ENCODE measurements around the gene ZSCAN12. TPM values are rescaled to one million over a fixed set of nuclear protein-coding genes. Genes with fewer than 3 reads are reported as not detected.

The ZSCAN12 gene
- total and polyA plus RNA-seq, 2 experiments from 2014 or later, result 7.0 to 12.0 TPM

GRCh38 chr6:28378644-28379043 is 20.9 kb downstream of the ZSCAN12 start:
- DNase-seq (ENCODE audit: low read depth in 1 of 2, low spot score in 1 of 2), result no peak
- TF ChIP-seq CTCF (IDR thresholded peaks at IDR 0.05; ENCODE audit: low read depth, low read length), result no peak
- Histone ChIP-seq H3K4me1 (ENCODE audit: low read depth) (no peaks in the 10 kb centered on the region), H3K9me3 (ENCODE audit: low read depth) (no peaks in the 10 kb centered on the region), H3K27ac (no peak overlapping the region), H3K36me3 (peaks cover 20% of the 10 kb centered on the region), H3K27me3 (no peaks in the 10 kb centered on the region), H3K4me3 (no peak overlapping the region)

- Histone ChIP-seq H3K36me3 (peaks cover 20% of the 10 kb centered on the region), H3K4me3 (no peak overlapping the region), H3K27ac (no peak overlapping the region), H3K27me3 (no peaks in the 10 kb centered on the region), H3K4me1 (ENCODE audit: low read depth) (no peaks in the 10 kb centered on the region), H3K9me3 (ENCODE audit: low read depth) (no peaks in the 10 kb centered on the region)
- no peak for DNase-seq (ENCODE audit: low read depth in 1 of 2, low spot score in 1 of 2)
- TF ChIP-seq CTCF (IDR thresholded peaks at IDR 0.05; ENCODE audit: low read depth, low read length), result no peak
Measured at GRCh38 chr6:28377879-28378278, 21.7 kb downstream of the ZSCAN12 start.

GRCh38 chr6:28373925-28374324 is 25.6 kb downstream of the ZSCAN12 start:
- no peak overlapping the region for H3K27ac ChIP-seq
- DNase-seq (ENCODE audit: low read depth in 1 of 2, low spot score in 1 of 2), result no peak
- no peaks in the 10 kb centered on the region for H3K4me1 ChIP-seq (ENCODE audit: low read depth)
- peaks cover 9% of the 10 kb centered on the region for H3K36me3 ChIP-seq
- H3K4me3 ChIP-seq, result no peak overlapping the region
- no peaks in the 10 kb centered on the region for H3K9me3 ChIP-seq (ENCODE audit: low read depth)
- H3K27me3 ChIP-seq, result no peaks in the 10 kb centered on the region
- TF ChIP-seq CTCF (IDR thresholded peaks at IDR 0.05; ENCODE audit: low read depth, low read length), result no peak

GRCh38 chr6:28371706-28372451 is 27.7 kb downstream of the ZSCAN12 start:
- peak in 1 of 2 donors; percentile 22 for DNase-seq (ENCODE audit: low read depth in 1 of 2, low spot score in 1 of 2)
- Histone ChIP-seq H3K4me1 (ENCODE audit: low read depth) (no peaks in the 10 kb centered on the region), H3K36me3 (peaks cover 3% of the 10 kb centered on the region), H3K9me3 (ENCODE audit: low read depth) (no peaks in the 10 kb centered on the region), H3K27me3 (no peaks in the 10 kb centered on the region), H3K4me3 (no peak overlapping the region), H3K27ac (no peak overlapping the region)
- TF ChIP-seq CTCF (IDR thresholded peaks at IDR 0.05; ENCODE audit: low read depth, low read length), result no peak

GRCh38 chr6:28371280-28371679 is 28.3 kb downstream of the ZSCAN12 start:
- H3K27ac ChIP-seq, result no peak overlapping the region
- no peak for TF ChIP-seq CTCF (IDR thresholded peaks at IDR 0.05; ENCODE audit: low read depth, low read length)
- no peaks in the 10 kb centered on the region for H3K4me1 ChIP-seq (ENCODE audit: low read depth)
- H3K4me3 ChIP-seq, result no peak overlapping the region
- DNase-seq (ENCODE audit: low read depth in 1 of 2, low spot score in 1 of 2), result no peak
- no peaks in the 10 kb centered on the region for H3K9me3 ChIP-seq (ENCODE audit: low read depth)
- no peaks in the 10 kb centered on the region for H3K27me3 ChIP-seq
- peaks cover 5% of the 10 kb centered on the region for H3K36me3 ChIP-seq
